ENCODE data around the gene MPPED1.

Gene MPPED1

DNA sequence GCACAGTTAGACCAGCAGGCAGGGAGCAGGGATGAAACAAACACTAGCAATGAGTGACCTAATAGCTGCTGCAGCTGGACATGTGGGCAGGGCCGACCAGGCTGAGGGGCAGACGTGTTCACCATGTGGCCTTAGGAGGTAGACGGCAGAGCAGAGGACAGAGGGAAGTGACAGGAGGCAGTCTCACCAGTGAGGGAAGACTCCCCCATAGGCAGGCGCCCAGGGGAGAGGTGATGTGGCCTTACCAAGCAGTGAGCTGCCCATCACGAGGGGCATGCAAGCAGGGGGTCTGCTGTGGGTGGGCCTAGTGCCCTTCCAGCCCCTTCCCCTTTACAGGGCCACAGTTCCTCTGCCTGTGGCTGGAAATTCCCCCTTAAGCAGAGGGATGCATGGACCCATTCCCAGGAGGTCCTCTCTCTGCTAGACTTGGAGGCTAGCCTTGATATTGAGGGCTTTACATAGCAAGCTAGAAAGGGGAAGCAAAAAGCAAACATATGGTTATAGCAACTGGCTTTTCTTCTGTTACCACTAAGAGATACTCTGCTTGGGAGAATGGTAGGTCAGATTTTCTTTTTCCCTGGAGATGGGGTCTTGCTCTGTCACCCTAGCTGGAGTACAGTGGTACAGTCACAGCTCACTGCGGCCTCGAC is 67.6 kb downstream of the MPPED1 start:
- no peak for DNase-seq

DNA sequence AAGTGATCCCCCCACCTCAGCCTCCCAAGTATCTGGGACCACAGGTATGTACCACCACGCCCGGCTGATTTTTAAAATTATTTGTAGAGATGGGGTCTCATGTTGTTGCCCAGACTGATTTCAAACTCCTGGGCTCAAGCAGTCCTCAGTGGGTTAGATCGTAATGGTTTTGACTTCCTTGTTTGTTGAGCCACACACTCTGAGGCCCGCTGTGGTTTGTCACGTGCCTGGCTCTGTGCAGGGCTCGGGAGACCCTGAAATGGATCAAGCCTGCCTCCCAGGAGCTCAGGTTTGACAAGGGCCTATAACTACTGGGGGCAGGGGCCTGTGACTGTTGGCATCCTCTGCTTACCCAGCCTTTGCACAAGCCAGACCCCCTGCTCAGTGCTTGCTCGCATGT is 68.1 kb downstream of the MPPED1 start:
- DNase-seq: no peak

DNA sequence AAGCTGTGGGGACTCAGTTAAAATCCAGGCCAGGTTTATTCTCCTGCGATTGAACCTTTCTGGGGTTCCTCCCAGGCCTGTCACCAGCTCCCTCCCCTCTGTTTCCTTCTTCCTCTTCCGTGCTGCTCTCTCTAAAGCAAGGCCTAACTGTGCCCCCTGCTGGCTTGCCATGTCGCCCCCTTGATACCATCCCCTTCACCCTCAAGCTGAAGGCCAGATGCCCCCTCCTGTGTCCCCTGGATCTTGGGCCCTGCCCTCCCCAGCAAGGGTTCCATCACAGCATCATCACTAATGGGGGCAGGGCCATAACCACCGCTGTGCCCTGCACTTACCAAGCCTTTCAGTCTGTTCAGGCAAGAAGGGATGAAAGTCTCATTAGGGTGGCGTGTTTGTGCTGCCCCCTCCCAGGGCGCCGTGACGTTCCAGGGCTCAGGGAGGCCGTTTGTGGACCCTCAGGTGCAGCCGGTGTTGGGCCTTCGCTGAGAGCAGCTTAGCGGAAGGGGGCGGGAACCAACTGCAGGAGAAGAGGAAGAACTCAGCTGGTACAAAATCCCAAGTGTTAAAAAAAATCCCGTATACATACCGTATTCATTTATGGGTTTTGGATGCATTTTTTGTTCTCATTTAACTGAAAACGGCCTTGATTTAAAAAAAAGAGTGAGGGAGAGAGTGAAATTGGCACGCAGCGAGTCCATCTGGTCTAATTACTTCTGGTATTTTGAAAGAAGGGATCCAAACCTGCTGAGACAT is 69.9 kb downstream of the MPPED1 start:
- DNase-seq: peak; percentile 6 to 25

DNA sequence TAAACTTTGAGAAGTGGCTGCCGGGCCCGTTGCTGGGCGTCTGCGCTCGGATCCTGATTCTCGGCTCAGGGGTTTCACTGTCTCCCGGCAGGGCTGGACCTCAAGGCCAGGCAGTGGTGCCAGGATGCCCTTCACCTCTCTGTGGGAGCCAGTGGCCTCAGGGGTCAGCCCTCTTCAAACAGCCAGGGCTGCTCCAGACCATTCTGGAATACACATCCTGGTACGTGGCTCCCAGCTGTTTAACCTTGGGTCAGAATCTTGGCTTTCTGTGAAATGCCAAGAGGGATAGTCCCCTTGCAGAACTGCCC is 70.5 kb downstream of the MPPED1 start:
- DNase-seq: no peak

DNA sequence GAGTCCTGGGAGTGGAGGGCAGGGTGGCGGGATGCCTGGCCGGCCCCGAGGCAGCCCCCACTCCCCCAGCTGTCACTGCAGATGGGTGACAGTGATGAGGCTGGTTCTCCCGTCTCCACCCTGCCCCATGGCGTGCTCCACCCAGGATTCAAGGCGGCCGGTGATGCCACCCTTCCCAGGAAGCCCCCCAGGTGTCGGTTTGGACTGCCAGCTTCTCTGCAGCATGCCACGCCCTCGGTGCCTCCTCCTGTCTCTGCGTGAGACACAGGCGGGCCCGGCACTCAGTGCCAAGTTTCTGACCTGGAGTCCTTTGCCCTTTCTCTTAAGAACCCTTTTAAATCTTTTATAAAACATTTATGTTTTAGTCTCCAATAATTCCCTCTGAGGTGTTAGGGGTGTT is 71.5 kb downstream of the MPPED1 start:
- DNase-seq: no peak

DNA sequence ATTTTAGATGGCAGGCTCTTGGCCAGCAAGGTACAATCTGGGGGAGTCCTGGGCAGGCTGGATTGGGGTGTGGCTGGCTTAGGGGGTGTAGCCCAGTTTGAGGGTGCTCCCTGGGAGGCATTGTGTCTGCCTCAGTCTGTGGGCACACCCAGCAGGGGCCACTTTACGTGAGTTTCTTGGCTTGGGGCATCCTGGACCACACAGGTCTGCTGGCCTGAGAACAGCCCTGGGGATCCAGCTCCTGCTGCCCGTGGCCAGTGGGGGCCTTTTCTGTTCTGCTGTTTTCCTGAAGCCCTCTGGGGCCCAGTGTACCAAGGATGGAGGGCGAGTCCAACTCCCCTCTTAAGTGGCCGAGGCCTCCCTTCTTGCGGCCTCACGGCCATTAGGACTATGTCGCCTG is 71.9 kb downstream of the MPPED1 start:
- DNase-seq: no peak

DNA sequence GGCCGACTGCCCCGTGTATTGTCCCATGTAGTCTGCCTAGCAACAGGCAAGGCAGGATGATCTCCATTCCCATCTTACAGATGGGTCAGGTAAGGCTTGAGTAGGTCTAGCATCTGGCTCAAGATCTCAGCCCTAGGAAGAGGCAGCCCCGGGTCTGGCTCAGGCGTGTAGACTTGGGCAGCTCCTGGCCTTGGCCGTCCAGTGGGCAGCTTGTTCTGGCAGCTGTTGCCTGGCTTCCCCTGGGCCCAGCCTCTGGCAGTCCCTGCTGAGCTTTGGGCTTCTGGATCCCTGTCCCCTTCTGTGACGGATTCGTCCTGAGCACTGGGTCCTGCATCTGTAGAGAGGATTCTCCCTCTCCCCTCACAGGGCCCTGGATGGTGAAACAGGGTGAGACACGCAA is 72.4 kb downstream of the MPPED1 start:
- DNase-seq: no peak

DNA sequence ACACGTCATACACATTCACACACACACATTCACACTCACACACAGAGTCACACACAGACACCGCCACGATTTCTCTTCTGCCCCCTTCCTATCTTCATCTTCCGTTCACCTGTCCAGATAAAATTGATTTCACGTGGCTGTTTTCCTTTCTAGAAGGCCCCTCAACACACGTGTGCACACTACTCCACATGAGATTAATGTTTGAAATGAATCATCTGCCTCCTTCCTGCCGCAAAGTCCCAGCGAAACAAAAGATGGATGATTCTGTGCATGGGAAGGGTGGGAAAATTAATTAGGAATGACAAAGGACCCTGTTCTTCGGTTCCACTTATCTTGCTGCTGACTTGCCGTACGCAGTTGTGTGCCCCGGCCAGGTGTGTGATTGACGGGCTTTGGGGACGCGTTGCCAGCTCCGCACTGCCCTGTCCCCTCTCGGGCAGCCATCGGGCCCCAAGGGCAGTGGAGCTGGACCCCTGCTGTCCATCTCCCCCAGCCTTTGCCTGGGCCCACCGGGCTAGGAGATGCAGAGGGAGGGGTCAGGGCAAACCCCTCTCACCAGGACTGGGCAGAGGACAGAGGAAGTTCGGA is 73.8 kb downstream of the MPPED1 start:
- DNase-seq: no peak

DNA sequence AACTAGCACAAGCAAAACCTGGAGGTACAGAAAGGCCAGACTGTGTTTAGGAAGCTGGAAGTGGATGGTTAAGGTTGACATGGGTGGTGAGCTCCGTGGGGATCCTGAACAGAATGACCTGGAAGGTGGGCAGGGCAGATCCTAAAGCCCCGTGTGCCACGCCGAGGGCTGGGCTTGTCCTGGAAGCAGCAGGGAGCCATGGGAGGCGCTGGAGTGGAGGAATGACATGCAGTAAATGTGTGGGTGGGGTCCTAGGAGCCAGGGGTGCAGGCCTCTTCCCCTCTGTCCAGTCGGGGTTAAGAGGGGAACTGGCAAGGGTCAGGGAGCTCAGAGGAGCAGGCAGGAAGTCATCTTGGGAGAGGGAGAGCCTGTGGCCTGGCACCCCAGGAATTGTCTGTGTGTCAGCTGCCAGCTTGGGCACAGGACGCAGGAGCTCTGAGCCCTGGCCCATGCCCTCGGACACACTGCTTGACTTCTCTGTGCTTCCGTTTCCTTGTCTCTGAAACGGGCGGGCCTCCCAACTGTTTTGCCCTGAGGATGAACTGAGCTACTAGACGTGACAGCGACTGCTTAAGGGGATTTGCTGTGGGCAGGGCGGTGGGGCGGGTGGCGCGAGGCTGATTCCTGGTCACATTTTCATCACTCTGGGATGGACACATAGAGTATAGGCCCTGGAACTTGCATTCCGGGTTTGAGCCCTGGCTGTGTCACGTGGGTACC is 75.7 kb downstream of the MPPED1 start:
- no peak for DNase-seq

DNA sequence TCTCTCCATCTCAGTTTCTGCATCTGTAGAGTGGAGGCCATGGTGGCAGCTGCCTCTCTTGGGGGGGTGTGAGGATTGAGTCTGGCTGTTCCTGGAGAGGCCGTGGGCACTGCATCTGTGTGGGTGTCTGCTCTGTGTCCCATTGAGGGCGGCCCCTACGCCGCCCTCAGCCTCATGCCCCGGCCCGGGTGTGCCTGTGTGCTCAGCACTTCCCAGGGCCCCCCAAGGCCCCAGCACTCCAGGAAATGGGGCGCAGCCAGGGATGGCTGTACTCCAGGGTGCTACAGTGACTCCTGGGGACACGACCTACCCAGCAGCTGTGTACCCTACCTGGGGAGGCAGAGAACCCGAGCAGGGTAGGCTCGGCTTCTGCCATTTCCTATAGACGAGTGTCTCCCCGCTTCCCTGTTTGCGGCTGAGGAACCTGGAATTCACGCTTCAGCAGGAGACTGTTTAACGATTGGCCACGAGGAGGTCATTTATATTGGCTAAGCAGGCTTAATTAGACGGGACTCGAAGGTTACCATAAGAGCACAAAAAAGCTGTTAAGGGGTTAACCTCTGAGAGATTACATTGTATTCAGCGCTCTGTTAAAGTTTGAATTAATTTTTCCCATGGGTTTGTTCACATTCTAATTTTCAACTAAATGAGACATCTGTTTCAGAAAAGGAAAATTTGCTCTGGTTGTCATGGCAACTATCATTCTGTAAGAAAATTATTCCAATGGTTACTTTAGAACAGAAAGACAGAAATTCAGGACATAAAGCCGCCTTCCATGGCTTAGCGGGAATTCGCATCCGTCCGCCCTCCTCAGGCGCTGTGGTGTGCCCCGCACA is 76.4 kb downstream of the MPPED1 start:
- DNase-seq: no peak

DNA sequence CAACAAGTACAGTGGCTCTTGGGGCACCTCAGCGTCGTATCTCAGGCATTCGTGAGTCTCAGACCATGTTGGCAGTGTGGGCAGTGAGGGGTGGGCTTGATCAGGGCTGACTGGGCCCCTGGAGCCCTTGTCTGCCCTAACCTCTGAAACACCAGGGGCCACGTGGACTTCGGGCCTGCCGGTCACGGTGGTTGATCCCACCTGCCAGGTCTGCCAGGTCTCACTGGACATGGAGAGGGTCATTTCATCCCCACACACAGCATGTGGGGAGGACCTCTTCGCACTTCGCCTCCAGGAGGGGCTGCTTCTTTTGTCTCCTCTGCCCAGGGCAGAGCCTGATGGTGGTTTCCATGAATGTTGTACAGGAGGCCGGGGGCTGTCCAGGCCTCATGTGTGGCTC is 77.1 kb downstream of the MPPED1 start:
- no peak for DNase-seq

DNA sequence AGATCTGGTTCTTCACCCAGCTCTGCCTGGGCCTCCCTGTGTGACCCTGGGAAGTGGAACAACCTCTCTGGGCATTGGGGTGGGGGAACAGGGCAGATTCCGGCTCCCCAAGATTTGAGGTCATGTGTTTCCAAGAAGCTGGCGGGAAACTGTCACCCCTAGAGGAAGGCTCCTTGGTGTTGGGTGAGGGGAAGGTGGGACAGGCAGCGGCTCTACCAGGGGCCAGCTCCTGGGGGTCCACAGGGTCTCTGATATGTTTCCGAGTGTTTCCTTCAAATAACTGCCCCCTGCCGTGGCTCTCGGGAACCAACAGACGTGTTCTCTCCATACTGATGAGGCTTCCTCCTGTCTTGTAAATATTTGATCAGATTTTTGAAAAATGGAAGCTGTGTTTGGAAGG is 78.5 kb downstream of the MPPED1 start:
- DNase-seq: no peak

DNA sequence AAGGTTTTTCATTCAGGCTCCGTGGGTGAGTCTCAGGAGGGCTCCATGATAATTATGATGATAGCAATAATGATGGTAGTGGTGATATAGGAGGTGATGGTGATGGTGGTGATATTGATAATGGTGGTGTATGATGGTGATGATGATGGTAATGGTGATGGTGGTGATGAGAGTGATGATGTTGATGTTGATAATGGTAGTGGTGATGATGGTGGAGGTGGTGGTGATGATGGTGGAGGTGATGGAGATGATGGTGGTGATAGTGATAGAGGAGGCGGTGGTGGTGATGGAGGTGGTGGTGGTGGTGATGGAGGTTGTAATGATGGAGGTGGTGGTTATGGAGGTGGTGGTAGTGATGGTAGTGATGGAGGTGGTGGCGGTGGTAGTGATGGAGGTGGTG is 79.4 kb downstream of the MPPED1 start:
- DNase-seq: no peak

DNA sequence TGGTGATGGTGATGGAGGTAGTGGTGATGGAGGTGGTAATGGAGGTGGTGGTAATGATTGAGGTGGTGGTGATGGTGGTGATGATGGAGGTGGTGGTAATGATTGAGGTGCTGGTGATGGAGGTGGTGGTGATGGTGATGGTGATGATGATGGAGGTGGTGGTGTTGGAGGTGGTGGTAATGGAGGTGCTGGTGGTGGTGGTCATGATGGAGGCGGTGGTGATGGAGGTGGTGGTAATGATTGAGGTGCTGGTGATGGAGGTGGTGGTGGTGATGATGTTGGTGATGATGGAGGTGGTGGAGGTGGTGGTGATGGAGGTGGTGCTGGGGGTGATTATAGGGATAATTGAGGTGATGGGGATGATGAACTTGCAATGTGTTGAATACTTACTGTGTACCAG is 79.9 kb downstream of the MPPED1 start:
- no peak for DNase-seq

DNA sequence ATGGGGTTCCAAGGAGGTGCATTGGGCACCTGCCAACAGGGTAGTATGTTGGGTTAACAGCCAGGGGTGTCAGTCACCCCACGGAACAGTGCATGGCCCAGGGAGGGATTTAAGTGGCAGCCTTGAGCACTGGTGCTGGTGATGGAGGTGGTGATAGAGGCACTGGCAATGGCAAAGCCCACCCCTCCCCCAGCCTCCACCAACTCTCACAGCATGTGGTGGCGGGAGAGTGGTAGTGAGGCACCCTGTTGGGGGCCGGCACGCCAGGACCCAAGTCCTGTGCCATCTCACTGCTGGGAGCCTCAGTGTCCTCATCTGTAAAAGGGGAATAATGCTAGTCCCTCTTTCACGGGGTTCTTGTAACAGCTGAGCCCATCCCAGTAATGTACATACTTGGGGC is 81.5 kb downstream of the MPPED1 start:
- DNase-seq: no peak

DNA sequence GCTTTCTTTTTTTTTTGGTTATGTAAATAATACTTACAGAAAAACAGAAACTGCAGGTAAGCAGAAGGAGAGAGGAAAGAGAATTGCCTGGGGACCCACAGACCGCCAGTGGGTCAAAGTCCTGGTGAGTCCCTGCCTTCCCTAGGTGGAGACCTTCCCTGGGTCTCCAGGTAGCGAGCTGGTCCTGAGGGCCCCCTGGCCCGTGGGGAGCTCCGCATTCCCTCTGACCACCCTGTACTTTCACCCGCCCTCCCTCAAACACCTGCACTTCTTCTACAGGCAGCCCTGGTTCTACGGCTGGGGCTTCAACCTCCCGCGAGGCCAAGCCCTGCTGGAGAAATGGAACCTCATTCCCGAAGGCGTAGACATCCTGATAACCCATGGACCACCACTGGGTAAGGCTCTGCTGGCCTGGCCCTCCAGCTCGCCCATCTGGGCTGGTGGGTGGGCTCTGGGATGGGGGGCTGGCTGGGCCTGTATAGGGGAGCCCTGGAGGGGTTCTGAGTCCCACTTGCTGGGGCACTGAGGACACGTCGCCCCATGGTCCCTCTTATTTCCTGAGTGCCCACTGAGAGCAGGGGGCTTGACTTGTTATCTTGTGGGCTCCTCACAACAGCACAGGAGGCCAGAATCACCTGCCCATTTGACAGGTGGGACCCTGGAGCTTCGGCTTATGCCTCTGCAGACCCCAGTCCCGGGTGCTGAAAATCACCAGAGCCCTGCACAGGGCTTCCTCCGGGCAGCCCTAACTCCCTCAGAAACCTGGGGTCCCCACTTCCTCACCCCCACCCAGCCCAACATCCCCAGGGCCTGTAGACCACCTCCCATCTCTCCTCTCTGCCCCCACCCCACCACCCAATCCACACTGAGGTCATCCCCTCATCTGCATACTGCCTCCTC is 86.4 kb downstream of the MPPED1 start:
- DNase-seq: no peak

DNA sequence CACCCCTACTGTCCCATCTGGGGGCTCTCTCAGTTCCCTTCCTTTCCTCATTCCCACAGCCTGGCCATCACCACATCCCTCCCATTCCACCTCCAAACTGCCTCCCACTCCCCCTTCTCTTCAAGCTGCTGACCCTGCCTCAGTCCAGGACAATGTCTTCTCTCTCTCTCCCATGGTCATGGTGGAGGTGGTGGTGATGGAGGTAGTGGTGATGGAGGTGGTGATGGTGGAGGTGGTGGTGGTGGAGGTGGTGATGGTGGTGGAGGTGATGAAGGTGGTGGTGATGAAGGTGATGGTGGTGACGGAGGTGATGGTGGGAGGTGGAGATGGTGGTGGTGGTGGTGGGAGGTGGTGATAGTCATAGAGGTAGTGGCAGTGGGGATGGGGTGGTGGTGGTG is 87.0 kb downstream of the MPPED1 start:
- no peak for DNase-seq

DNA sequence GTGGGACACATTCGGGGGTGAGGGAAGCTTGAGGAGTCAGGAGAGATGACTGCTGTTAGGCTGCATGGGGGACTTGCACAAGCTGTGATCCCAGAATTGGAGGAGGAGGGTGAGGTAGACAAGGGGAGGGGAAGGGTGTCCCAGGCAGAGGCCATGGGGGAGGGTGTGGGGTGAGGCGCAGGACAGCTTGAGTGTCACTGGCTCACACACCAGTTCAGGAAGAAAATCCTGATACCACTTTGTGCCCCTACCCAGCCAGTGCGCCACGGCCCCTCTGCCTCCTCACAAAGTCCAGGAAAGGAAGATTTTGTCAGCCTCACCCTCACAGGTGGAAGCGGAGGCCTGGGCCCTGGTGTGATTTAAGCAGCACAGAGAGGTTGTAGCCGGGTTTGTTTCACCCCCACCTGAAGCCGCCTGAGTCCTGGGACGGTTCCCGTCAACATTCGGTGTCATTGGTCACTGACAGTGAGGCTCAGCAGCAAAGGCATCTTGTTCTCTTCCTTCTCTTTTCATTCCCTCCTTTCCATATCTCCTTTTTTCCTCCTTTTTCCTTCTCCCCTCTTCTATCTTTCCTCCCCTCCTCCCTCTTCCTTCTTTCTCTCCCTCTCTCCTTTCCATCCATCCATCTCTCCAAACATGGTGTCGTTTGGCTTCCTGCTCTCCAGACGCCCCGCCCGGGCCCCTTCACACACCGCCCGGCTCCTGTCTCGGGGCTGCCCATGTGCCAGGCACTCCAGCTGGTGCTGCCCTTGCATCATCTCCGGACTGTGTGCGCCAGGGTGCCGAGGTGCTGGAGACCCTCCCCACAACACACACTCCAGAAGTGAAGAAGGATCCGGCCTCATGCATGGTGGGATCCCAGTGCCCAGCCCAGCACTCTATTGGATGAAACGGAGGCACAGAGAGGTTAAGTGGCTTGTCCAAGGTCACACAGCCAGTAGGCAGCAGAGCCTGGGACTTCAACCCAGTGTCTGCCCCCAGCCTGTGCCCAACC is 89.3 kb downstream of the MPPED1 start:
- no peak for DNase-seq

DNA sequence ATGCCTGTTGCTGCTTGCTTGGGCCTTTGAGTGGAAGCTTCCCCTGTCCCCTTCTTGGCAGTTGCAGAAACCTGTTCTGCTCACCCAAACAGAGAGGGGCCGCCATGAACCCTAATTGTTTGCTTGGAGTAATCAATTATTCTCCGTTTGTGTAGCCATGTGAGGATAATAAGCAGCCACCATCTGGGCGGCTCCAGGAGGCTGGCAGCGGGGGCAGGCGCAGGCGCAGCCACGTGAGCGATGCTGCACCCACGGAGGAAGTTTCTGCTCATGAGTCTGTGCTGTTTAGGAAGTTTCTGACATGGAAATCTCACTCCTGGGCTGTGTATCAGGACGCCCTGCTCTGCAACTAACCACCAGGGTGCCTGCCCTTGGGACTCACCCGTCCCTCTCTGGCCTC is 90.1 kb downstream of the MPPED1 start:
- no peak for DNase-seq

DNA sequence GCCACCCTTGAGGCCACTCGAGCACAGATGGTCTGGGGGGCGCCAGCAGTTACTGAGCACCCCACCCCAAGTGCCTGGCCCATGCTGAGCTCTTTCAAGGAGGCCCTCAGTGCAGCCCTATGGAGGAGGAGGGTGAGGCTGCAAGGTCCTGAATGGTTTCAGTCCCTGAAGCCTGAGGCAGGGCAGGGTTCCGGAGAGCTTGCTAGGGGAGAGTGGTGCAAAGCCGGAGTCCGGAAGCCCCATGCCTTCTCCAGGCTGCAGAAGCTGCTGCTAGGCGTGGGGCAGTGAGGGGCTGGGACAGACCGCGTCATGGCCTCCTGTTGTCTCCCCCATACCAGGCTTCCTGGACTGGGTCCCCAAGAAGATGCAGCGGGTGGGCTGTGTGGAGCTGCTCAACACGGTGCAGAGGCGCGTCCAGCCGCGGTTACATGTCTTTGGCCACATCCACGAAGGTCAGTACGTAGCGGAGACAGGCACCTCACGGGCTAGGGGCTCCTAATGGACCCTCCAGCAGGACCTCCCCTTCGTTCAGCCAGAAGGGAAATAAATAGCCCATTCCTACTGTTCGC is 90.6 kb downstream of the MPPED1 start:
- DNase-seq: no peak
